Measurements from ENCODE around the gene DUOXA2. TPM values are rescaled to one million over a fixed set of nuclear protein-coding genes. Genes with fewer than 3 reads are reported as not detected.
"Not testable (repeated sequence)": the region's sequence is repeated elsewhere in the genome, so short reads cannot be mapped to it uniquely, and the experiment has no call there.

Gene DUOXA2
- total and polyA plus RNA-seq, 2 experiments from 2014 or later, result not detected

GRCh38 chr15:45102226-45102625 is 11.9 kb upstream of the DUOXA2 start:
- H2AFZ ChIP-seq, result no peak overlapping the region
- Mint-ChIP-seq H3K27ac (no peak overlapping the region), H3K9me3 (no peaks in the 10 kb centered on the region; the same call in 2 of the 3 replicates), H3K27me3 (ENCODE audit: insufficient read depth, low read depth, poor library complexity) (peaks cover 12% of the 10 kb centered on the region), H3K36me3 (ENCODE audit: low read depth) (no peaks in the 10 kb centered on the region), H3K4me1 (peaks cover 18% of the 10 kb centered on the region), H3K4me3 (no peak overlapping the region)
- H4K20me1 ChIP-seq (replicated peaks; ENCODE audit: insufficient read depth), result no peaks in the 10 kb centered on the region
- H3K4me2 ChIP-seq, result no peak overlapping the region
- no peaks in the 10 kb centered on the region for H3K27me3 ChIP-seq (ENCODE audit: insufficient read depth)
- H3K27ac ChIP-seq (ENCODE audit: low read depth), result no peak overlapping the region
- no peaks in the 10 kb centered on the region for H3K36me3 ChIP-seq (ENCODE audit: insufficient read depth)
- H3F3A ChIP-seq (replicated peaks; ENCODE audit: low read depth), result no peaks in the 10 kb centered on the region
- ATAC-seq (no peak), DNase-seq (ENCODE audit: low spot score) (no peak)
- no peaks in the 10 kb centered on the region for H3K9me2 ChIP-seq (ENCODE audit: insufficient read depth)
- peaks cover 15% of the 10 kb centered on the region for H3K4me1 ChIP-seq (ENCODE audit: insufficient read depth)
- no peaks in the 10 kb centered on the region for H3K79me2 ChIP-seq (replicated peaks; ENCODE audit: insufficient read depth)
- TF ChIP-seq, protein P1, sequence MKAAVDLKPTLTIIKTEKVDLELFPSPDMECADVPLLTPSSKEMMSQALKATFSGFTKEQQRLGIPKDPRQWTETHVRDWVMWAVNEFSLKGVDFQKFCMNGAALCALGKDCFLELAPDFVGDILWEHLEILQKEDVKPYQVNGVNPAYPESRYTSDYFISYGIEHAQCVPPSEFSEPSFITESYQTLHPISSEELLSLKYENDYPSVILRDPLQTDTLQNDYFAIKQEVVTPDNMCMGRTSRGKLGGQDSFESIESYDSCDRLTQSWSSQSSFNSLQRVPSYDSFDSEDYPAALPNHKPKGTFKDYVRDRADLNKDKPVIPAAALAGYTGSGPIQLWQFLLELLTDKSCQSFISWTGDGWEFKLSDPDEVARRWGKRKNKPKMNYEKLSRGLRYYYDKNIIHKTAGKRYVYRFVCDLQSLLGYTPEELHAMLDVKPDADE (IDR thresholded peaks at IDR 0.05), result no peak
- no peak for TF ChIP-seq EZH2phosphoT487 (IDR thresholded peaks at IDR 0.05; ENCODE audit: unreplicated experiment)
- no peak for TF ChIP-seq EZH2 (IDR thresholded peaks at IDR 0.05; ENCODE audit: low read depth, unreplicated experiment)
- H3K4me3 ChIP-seq, result no peak overlapping the region

DNA sequence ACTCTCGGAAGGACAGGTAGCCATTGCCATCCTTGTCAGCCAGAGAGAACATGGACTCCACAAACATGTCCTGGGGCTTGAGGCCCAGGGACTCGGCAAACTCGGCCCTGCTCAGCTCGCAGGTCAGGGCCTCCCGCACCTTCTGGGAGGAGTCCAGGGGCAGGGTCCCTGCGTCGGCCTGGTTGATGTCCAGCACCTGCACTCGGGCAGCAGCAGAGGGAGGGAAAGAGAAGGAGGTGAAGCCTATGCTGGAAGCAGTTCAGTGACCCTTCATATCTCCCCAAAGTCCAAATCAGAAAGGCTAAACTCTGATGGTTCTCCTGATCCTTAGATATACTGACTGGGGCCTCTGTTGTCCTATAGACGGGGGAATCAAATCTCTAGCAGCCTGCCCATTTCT is 10.0 kb upstream of the DUOXA2 start:
- H3K9me2 ChIP-seq (ENCODE audit: insufficient read depth); H3K27ac ChIP-seq (ENCODE audit: low read depth); H3K4me3 ChIP-seq; ATAC-seq; H3F3A ChIP-seq (replicated peaks; ENCODE audit: low read depth); H3K4me2 ChIP-seq; DNase-seq (ENCODE audit: low spot score); H2AFZ ChIP-seq; H3K27ac Mint-ChIP-seq; H3K9me3 Mint-ChIP-seq; H4K20me1 ChIP-seq (replicated peaks; ENCODE audit: insufficient read depth); H3K4me3 Mint-ChIP-seq; H3K79me2 ChIP-seq (replicated peaks; ENCODE audit: insufficient read depth); H3K36me3 ChIP-seq (ENCODE audit: insufficient read depth); H3K36me3 Mint-ChIP-seq (ENCODE audit: low read depth): not testable (repeated sequence)
- H3K27me3 Mint-ChIP-seq (ENCODE audit: insufficient read depth, low read depth, poor library complexity), result peaks cover 14% of the 10 kb centered on the region
- H3K4me1 ChIP-seq (ENCODE audit: insufficient read depth), result peaks cover 15% of the 10 kb centered on the region
- peaks cover 11% of the 10 kb centered on the region for H3K27me3 ChIP-seq (ENCODE audit: insufficient read depth)
- H3K4me1 Mint-ChIP-seq, result peaks cover 18% of the 10 kb centered on the region

GRCh38 chr15:45105586-45105985 is 8.5 kb upstream of the DUOXA2 start:
- peaks cover 26% of the 10 kb centered on the region for H3K27me3 Mint-ChIP-seq (ENCODE audit: insufficient read depth, low read depth, poor library complexity)
- no peak for ATAC-seq

More at GRCh38 chr15:45105586-45105985, 8.5 kb upstream of the DUOXA2 start:
- no peaks in the 10 kb centered on the region for H3K9me2 ChIP-seq (ENCODE audit: insufficient read depth)
- no peak overlapping the region for H3K27ac ChIP-seq (ENCODE audit: low read depth)
- DNase-seq (ENCODE audit: low spot score), result no peak
- no peaks in the 10 kb centered on the region for H3F3A ChIP-seq (replicated peaks; ENCODE audit: low read depth)
- no peak overlapping the region for H3K4me3 ChIP-seq
- no peaks in the 10 kb centered on the region for H3K36me3 ChIP-seq (ENCODE audit: insufficient read depth)
- Mint-ChIP-seq H3K4me3 (no peak overlapping the region), H3K27ac (no peak overlapping the region), H3K4me1 (peaks cover 14% of the 10 kb centered on the region), H3K9me3 (no peaks in the 10 kb centered on the region), H3K36me3 (ENCODE audit: low read depth) (no peaks in the 10 kb centered on the region)
- peaks cover 25% of the 10 kb centered on the region for H3K27me3 ChIP-seq (ENCODE audit: insufficient read depth)
- H3K4me1 ChIP-seq (ENCODE audit: insufficient read depth), result peaks cover 10% of the 10 kb centered on the region
- H4K20me1 ChIP-seq (replicated peaks; ENCODE audit: insufficient read depth), result no peaks in the 10 kb centered on the region
- no peak for TF ChIP-seq NANOG (IDR thresholded peaks at IDR 0.05; ENCODE audit: borderline replicate concordance)
- TF ChIP-seq, protein P2, sequence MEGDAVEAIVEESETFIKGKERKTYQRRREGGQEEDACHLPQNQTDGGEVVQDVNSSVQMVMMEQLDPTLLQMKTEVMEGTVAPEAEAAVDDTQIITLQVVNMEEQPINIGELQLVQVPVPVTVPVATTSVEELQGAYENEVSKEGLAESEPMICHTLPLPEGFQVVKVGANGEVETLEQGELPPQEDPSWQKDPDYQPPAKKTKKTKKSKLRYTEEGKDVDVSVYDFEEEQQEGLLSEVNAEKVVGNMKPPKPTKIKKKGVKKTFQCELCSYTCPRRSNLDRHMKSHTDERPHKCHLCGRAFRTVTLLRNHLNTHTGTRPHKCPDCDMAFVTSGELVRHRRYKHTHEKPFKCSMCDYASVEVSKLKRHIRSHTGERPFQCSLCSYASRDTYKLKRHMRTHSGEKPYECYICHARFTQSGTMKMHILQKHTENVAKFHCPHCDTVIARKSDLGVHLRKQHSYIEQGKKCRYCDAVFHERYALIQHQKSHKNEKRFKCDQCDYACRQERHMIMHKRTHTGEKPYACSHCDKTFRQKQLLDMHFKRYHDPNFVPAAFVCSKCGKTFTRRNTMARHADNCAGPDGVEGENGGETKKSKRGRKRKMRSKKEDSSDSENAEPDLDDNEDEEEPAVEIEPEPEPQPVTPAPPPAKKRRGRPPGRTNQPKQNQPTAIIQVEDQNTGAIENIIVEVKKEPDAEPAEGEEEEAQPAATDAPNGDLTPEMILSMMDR (conservative IDR thresholded peaks at IDR 0.05; ENCODE audit: low read depth in 2 of 2), result no peak
- no peak for TF ChIP-seq ZNF114 (CRISPR knock-in tag; IDR thresholded peaks at IDR 0.05)
- no peak for TF ChIP-seq EZH2phosphoT487 (IDR thresholded peaks at IDR 0.05; ENCODE audit: unreplicated experiment)
- TF ChIP-seq STAT1 (IDR thresholded peaks at IDR 0.05; ENCODE audit: unreplicated experiment), result no peak
- no peak for TF ChIP-seq JUNB (IDR thresholded peaks at IDR 0.05; ENCODE audit: unreplicated experiment)
- no peak for TF ChIP-seq REST (IDR thresholded peaks at IDR 0.05; ENCODE audit: unreplicated experiment)
- TF ChIP-seq ZNF331 (CRISPR knock-in tag; IDR thresholded peaks at IDR 0.05; ENCODE audit: low read depth), result no peak
- no peak for TF ChIP-seq POLR2AphosphoS5 (IDR thresholded peaks at IDR 0.05; ENCODE audit: low read depth)
- no peak for TF ChIP-seq CREB1 (CRISPR knock-in tag; IDR thresholded peaks at IDR 0.05; ENCODE audit: low read depth)
- no peak overlapping the region for H3K4me2 ChIP-seq
- no peaks in the 10 kb centered on the region for H3K79me2 ChIP-seq (replicated peaks; ENCODE audit: insufficient read depth)
- no peak overlapping the region for H2AFZ ChIP-seq
